HFFc6 (cell line): Measurements from ENCODE around the gene GPR33. TPM values are rescaled to one million over a fixed set of nuclear protein-coding genes. Genes with fewer than 3 reads are reported as not detected.
"Not testable (repeated sequence)": the region's sequence is repeated elsewhere in the genome, so short reads cannot be mapped to it uniquely, and the experiment has no call there.

Experiments
- DNase-seq: peaks from one replicate; pipeline ENCODE4 v3.0.0-alpha.2; 2018
- H3K27ac Mint-ChIP-seq: 2 replicates; pipeline ENCODE4 v1.8.0; 2020; ENCODE audit warnings: mild to moderate bottlenecking, mixed read lengths
- H3K27me3 Mint-ChIP-seq: 2 replicates; pipeline ENCODE4 v1.8.0; 2021; ENCODE audit warnings: mild to moderate bottlenecking, moderate library complexity, mixed read lengths; ENCODE audit not compliant: insufficient read depth
- H3K36me3 Mint-ChIP-seq: 2 replicates; pipeline ENCODE4 v1.8.0; 2021; ENCODE audit warnings: low read depth, mixed read lengths
- H3K4me1 Mint-ChIP-seq: 2 replicates; pipeline ENCODE4 v1.8.0; 2020; ENCODE audit warnings: low read depth, mixed read lengths
- H3K4me3 Mint-ChIP-seq: 2 replicates; pipeline ENCODE4 v1.8.0; 2020; ENCODE audit warnings: mild to moderate bottlenecking, moderate library complexity, mixed read lengths
- H3K9me3 Mint-ChIP-seq: 2 replicates; pipeline ENCODE4 v1.8.0; 2020; ENCODE audit warnings: mild to moderate bottlenecking, mixed read lengths
- total RNA-seq, 6 experiments: library from RNA; stranded (reverse); fragmentation: NEBNext Ultra II Directional; extraction: Animal tissue kit (Norgen Biotek cat#: 25700); gene quantifications; 2 replicates in 1 of 6; 3 replicates in 5 of 6; pipeline ENCODE4 v1.2.3, GENCODE V29; 2021
- TF ChIP-seq, protein P1 (sequence below): fragments of 200-600 bp; sonication (generic); IDR thresholded peaks from 2 replicates; pipeline ENCODE4 v1.5.0; 2021; ENCODE audit warnings: antibody characterized with exemption, mild to moderate bottlenecking

The GPR33 gene
- total RNA-seq, 6 experiments from 2014 or later = not detected

DNA sequence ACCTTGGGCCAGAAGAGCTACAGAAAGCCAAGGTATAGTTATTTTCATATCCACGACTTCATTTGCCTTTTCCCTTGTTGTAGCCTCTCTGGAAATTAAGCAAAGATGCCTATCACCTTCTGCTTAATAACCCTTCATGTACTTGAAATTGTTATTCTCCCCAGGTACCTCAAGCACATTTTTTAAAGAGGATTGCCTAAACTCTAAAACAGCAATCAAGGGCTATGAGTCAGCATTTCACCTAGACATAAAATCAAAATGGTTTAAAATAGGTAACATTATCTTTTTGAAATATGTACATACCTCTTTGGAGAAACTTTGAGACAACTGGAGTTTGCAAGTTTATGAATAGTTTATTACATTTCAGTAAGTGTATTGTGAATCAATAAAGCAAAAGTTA is 42.1 kb downstream of the GPR33 start:
- DNase-seq = no peak
- Mint-ChIP-seq H3K9me3 (no peaks in the 10 kb centered on the region; the same call in 1 of the 2 replicates), H3K4me1 (peaks cover 20% of the 10 kb centered on the region), H3K36me3 (peaks cover 6% of the 10 kb centered on the region), H3K27me3 (no peaks in the 10 kb centered on the region), H3K4me3 (no peak overlapping the region), H3K27ac (no peak overlapping the region)
- TF ChIP-seq, protein P1, sequence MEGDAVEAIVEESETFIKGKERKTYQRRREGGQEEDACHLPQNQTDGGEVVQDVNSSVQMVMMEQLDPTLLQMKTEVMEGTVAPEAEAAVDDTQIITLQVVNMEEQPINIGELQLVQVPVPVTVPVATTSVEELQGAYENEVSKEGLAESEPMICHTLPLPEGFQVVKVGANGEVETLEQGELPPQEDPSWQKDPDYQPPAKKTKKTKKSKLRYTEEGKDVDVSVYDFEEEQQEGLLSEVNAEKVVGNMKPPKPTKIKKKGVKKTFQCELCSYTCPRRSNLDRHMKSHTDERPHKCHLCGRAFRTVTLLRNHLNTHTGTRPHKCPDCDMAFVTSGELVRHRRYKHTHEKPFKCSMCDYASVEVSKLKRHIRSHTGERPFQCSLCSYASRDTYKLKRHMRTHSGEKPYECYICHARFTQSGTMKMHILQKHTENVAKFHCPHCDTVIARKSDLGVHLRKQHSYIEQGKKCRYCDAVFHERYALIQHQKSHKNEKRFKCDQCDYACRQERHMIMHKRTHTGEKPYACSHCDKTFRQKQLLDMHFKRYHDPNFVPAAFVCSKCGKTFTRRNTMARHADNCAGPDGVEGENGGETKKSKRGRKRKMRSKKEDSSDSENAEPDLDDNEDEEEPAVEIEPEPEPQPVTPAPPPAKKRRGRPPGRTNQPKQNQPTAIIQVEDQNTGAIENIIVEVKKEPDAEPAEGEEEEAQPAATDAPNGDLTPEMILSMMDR = no peak

- Mint-ChIP-seq H3K27ac (peak overlapping the region; percentile 83), H3K4me1 (peaks cover 36% of the 10 kb centered on the region), H3K27me3 (no peaks in the 10 kb centered on the region), H3K4me3 (no peak overlapping the region), H3K36me3 (peaks cover 17% of the 10 kb centered on the region), H3K9me3 (no peaks in the 10 kb centered on the region; the same call in 1 of the 2 replicates)
- DNase-seq = no peak
- TF ChIP-seq, protein P1 = no peak
Measured at GRCh38 chr14:31442284-31442683, 45.6 kb downstream of the GPR33 start.

GRCh38 chr14:31441273-31442111 is 46.3 kb downstream of the GPR33 start:
- Mint-ChIP-seq H3K27me3 (no peaks in the 10 kb centered on the region), H3K36me3 (peaks cover 17% of the 10 kb centered on the region), H3K27ac (peak overlapping the region; percentile 83), H3K9me3 (no peaks in the 10 kb centered on the region; the same call in 1 of the 2 replicates), H3K4me3 (peak overlapping the region; percentile 56), H3K4me1 (peaks cover 37% of the 10 kb centered on the region)
- DNase-seq = peak; percentile 78
- TF ChIP-seq, protein P1 = no peak

- no peaks in the 10 kb centered on the region; the same call in 1 of the 2 replicates for H3K9me3 Mint-ChIP-seq
- H3K27ac Mint-ChIP-seq = peak overlapping the region; percentile 83; the same call in 1 of the 2 replicates
- DNase-seq = no peak
- H3K36me3 Mint-ChIP-seq = peaks cover 17% of the 10 kb centered on the region
- peaks cover 49% of the 10 kb centered on the region for H3K4me1 Mint-ChIP-seq
- no peaks in the 10 kb centered on the region for H3K27me3 Mint-ChIP-seq
- TF ChIP-seq, protein P1 = no peak
- H3K4me3 Mint-ChIP-seq = no peak overlapping the region
Measured at GRCh38 chr14:31440280-31440679, 47.6 kb downstream of the GPR33 start.

GRCh38 chr14:31439561-31439960 is 48.3 kb downstream of the GPR33 start:
- Mint-ChIP-seq H3K27me3 (no peaks in the 10 kb centered on the region), H3K4me1 (peaks cover 56% of the 10 kb centered on the region), H3K27ac (no peak overlapping the region), H3K36me3 (peaks cover 17% of the 10 kb centered on the region), H3K9me3 (no peaks in the 10 kb centered on the region; the same call in 1 of the 2 replicates), H3K4me3 (no peak overlapping the region)
- TF ChIP-seq, protein P1 = no peak
- no peak for DNase-seq

GRCh38 chr14:31437045-31437691 is 50.7 kb downstream of the GPR33 start:
- H3K27me3 Mint-ChIP-seq, DNase-seq, H3K4me3 Mint-ChIP-seq, H3K9me3 Mint-ChIP-seq, H3K27ac Mint-ChIP-seq: not testable (repeated sequence)
- H3K36me3 Mint-ChIP-seq = peaks cover 14% of the 10 kb centered on the region
- peaks cover 53% of the 10 kb centered on the region for H3K4me1 Mint-ChIP-seq
